HG02588 (cell line): ENCODE measurements around the gene TMEM255B.
"Not testable (repeated sequence)": the region's sequence is repeated elsewhere in the genome, so short reads cannot be mapped to it uniquely, and the experiment has no call there.

Source experiments
- ATAC-seq: cut with Tn5 transposase; IDR thresholded peaks from one replicate; pipeline ENCODE4 v1.9.1; 2021; ENCODE audit warnings: mild to moderate bottlenecking, moderate library complexity; ENCODE audit not compliant: unreplicated experiment

The TMEM255B gene

GRCh38 chr13:113830426-113830950, 71.5 kb downstream of the TMEM255B start:
- ATAC-seq, result not testable (repeated sequence)

- ATAC-seq, result no peak
Observed at GRCh38 chr13:113831061-113831460, 72.0 kb downstream of the TMEM255B start.

GRCh38 chr13:113832205-113832604, 73.2 kb downstream of the TMEM255B start:
- ATAC-seq, result no peak

- no peak for ATAC-seq
Observed at GRCh38 chr13:113832631-113833030, 73.6 kb downstream of the TMEM255B start.

GRCh38 chr13:113833111-113833830, 74.2 kb downstream of the TMEM255B start:
- ATAC-seq, result no peak

- not testable (repeated sequence) for ATAC-seq
Observed at GRCh38 chr13:113834006-113834405, 75.0 kb downstream of the TMEM255B start.

- ATAC-seq, result no peak
Observed at GRCh38 chr13:113834496-113835200, 75.6 kb downstream of the TMEM255B start.

GRCh38 chr13:113835461-113836270, 76.6 kb downstream of the TMEM255B start:
- no peak for ATAC-seq

GRCh38 chr13:113836768-113837559, 77.9 kb downstream of the TMEM255B start:
- no peak for ATAC-seq

- no peak for ATAC-seq
Observed at GRCh38 chr13:113837560-113838355, 78.7 kb downstream of the TMEM255B start.

GRCh38 chr13:113838711-113839201, 79.7 kb downstream of the TMEM255B start:
- ATAC-seq, result no peak

GRCh38 chr13:113839536-113840204, 80.6 kb downstream of the TMEM255B start:
- no peak for ATAC-seq

- ATAC-seq, result no peak
Observed at GRCh38 chr13:113840541-113841352, 81.7 kb downstream of the TMEM255B start.

- no peak for ATAC-seq
Observed at GRCh38 chr13:113841353-113841650, 82.3 kb downstream of the TMEM255B start.

- ATAC-seq, result no peak
Observed at GRCh38 chr13:113842336-113843062, 83.5 kb downstream of the TMEM255B start.

- no peak for ATAC-seq
Observed at GRCh38 chr13:113843063-113843654, 84.1 kb downstream of the TMEM255B start.

GRCh38 chr13:113843864-113844556, 85.0 kb downstream of the TMEM255B start:
- no peak for ATAC-seq
